HG03135 (cell line): ENCODE results near the gene TGFBR3L.
"Not testable (repeated sequence)": the region's sequence is repeated elsewhere in the genome, so short reads cannot be mapped to it uniquely, and the experiment has no call there.

Experiments used
- ATAC-seq: cut with Tn5 transposase; IDR thresholded peaks from one replicate; pipeline ENCODE4 v1.9.1; 2021; ENCODE audit warnings: mild to moderate bottlenecking, moderate library complexity; ENCODE audit not compliant: unreplicated experiment

Gene TGFBR3L

DNA sequence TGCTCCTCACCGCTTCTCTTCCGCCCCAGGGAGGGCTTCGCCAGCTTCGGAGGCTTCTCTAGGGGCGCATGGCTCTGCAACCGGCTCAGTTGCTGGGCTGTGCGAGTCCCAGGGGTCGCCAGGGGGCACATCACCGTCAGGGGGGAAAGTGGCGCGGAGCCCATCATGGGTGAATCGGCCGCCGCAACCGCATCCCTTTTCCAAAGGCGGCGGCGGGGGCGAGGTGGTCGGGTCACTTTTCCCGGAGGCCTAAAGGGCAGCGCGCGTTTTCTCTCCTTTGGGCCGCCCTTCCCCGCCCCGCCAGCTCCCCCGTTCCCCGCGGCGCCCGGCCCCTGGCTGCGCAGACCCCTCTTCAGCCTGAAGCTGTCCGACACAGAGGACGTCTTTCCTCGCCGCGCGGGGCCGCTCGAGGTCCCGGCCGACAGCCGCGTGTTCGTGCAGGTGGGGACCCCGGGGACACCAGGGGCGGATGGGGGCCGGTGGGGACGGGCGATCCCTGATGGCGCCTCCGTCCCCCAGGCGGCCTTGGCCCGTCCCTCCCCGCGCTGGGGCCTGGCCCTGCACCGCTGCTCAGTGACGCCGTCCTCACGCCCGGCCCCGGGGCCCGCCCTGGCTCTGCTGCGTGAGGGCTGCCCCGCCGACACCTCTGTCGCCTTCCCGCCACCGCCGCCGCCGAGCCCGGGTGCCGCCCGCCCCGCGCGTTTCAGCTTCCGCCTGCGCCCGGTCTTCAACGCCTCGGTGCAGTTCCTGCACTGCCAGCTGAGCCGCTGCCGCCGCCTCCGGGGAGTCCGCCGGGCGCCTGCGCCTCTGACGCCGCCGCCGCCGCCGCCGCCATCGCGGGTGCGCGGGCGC lies 1.7 kb downstream of the TGFBR3L start:
- no peak for ATAC-seq

DNA sequence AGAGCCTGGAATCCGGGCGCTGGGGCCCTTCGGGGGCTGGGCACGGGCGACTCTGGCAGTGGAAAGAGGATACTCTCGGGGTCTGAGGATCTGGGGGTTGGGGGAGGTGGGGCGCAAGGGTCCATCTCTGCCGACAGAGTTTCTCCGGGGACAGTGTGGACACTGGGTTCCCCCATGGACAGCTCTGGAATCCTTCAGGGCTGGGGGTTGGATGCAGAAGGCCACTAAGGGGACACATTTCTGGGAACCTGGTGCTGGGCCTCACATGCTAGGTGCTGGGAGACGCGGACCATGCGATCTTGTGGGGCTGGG lies 2.3 kb downstream of the TGFBR3L start:
- no peak for ATAC-seq

DNA sequence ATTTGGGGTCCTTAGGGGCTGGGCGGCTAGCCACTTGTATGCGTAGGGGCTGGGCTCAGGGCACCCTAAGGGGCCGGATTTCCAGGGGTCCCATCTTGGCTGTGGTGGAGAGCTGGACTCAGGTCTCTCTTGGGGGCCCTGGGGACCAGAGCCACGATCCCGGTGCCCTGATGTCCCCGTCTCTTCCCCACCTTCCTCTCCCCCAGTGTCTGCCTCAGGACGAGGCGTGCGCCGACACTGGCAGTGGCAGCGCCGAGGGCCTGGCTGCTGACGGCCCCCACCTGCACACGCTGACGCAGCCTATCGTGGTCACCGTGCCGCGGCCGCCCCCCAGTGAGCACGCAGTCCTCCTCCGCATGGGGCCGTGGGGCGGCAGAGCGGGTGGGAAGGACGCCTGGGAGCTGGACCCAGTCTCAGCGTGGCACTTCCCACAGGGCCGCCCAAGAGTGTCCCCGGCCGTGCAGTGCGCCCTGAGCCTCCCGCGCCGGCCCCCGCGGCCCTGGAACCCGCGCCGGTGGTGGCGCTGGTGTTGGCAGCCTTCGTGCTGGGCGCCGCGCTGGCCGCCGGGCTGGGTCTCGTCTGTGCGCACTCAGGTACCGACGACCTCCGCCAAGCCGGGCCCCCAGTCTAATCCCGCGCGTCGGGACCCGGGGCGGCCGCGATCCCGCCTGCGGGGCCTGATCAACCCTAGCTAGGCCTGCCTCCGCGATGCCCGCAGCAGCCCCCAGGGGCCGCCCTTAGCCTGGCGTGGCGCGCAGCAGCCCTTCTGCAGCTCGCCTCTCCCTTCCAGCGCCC lies 2.8 kb downstream of the TGFBR3L start:
- ATAC-seq: no peak

DNA sequence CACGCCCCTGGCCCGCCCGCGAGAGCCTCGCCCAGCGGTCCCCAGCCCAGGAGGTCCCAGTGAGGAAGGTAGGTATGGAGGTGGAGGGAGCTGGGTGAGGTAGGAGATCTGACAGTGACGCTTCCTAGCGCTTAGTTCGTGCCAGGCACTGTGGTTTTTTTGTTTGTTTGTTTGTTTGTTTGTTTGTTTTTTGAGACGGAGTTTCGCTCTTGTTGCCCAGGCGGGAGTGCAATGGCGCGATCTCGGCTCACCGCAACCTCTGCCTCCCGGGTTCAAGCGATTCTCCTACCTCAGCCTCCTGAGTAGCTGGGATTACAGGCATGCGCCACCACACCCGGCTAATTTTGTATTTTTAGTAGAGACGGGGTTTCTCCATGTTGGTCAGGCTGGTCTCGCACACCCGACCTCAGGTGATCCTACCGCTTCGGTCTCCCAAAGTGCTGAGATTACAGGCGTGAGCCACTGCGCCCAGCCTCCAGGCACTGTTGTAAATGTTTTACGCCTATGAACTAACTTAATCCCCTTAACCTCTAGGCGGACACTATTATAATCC lies 3.5 kb downstream of the TGFBR3L start:
- not testable (repeated sequence) for ATAC-seq

DNA sequence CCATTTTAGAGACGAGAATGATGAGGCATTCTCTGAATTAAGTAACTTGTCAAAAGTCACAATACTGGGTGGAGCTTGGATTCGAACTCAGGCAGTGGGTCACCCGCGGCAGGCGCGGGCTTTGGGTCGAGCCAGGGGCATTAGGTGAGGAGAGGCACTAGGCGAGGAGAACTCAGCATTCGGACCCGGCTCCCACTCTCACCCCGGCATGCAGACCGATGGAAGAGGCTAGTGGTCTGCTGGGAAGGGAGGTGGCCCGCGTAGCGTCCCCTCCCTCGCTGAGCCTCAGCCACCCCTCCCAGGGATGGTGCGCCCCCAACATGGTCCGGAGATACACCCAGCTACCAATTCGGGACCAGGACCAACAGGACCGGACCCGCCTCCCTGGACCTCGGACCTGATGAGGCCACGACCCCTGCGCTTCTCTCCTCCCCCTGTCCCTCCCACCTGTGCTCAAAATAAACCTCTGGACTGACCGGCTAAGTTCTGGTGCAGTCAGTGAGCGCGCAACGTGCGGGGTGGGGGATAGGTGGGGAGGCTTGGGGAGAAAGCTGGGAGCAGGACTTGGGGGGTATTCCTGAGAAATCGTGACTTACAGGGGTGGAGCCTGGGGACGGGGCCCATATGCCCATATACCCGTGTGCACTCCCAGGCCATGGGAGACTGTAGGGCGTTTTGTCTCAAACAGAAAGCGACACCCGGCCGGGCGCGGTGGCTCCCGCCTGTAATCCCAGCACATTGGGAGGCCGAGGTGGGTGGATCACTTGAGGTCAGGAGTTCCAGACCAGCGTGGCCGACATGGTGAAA lies 4.2 kb downstream of the TGFBR3L start:
- no peak for ATAC-seq

DNA sequence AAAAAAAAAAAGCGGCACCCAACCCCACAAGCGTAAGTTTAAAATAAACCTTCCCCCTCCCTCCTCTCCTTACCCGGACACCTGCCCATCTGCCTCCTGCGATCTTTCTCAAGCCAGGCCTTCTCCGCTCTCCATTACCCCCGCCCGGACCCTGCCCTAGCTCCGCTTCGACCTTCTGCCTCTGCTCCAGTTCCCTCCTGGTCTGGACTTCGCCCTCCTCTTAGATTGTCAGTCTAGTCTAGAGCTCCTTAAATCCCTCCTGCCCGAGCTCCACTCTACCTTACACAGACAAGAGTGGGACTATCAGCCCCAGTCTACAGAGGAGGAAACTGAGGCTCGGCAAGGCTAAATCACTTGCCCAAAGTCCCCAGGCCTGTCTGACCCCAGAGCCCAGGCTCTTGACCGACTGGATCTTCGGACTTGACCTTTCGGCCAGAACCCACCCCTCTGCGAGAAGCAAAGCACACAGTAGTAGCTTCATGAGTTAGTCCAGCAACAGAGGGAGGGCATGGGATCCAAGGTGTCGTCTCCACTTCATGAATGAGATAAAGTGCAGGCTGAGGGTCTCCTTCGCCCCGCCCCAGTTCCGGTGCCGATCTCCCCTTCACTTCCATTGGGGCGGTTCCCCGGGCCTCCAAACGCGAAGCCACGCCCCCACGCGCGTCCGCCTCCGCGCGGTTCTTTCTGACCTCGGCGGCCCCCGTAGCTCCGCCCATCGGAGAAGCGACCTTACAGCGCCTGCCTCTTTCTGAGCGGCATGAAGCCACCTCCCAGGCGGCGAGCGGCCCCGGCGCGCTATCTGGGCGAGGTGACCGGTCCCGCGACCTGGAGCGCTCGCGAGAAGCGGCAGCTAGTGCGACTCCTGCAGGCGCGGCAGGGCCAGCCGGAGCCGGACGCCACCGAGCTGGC lies 5.2 kb downstream of the TGFBR3L start, which contains the start of gene SNAPC2:
Gene SNAPC2, plus strand, starts transcription at position 729 of the 909 bp plus-strand sequence. Its CDS starts 29 bp downstream, at position 758.
- peak; percentile 59 for ATAC-seq

DNA sequence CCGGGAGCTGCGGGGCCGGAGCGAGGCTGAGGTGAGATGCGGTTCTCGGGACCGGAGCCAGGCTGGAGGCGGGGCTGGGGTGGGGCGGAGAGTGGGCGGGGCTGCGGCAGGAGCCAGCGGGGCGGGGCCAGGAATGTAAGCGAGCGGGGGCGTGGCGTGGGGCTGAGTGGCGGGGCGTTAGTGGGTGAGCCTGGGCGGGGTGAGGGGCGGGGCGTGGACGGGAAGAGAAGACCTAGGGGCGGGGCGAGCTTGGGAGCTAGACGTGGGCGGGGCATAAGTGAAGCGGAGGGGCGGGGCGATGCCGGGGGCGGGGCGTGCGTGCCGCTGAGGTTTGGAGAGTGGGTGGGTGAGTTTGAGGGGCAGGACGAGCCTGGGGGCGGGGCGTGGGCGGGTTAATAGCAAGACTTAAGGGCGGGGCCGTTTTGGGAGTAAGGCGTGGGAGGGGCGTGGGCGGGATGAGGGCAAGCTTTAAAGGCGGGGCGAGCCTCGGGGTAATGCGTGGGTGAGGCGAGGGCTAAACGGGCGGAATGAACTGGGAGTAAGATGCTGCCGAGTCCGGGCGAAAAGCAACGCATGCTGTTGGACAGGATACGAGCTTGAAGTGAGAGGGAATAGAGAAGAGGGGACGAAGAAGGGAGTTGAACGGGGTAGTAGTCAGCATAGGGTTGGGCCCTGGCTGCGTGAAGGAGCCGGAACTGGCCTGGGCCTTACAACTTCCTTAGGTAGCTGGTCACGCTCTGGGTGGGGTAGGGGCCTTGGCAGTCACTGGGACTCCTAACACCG lies 6.1 kb downstream of the TGFBR3L start:
- peak; percentile 36 for ATAC-seq

DNA sequence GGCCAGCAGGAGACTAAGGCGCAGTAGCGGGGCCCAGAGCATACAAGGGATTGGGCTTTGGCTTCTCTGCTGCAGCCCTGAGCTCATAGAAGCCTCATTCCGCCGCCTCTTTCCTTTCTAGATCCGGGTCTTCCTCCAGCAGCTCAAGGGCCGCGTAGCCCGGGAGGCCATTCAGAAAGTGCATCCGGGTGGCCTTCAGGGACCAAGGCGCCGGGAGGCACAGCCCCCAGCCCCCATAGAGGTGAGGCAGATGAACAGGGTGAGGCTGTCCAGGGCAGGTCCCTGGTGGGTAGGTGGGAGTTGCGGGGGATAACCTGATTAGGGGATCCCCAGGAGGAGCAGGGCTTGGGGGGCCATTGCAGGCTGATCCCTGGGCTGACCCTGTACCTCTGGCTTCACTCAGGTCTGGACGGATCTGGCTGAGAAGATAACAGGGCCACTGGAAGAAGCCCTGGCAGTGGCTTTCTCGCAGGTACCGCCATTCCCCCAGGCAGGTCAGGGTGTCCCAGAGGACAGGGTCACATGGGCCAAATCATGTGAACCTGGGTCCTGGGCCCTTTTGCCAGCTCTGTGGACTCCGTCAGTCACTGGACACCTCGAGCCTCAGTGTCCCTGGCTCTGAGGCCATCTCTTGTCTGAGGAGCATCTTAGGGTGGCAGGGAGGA lies 6.8 kb downstream of the TGFBR3L start:
- ATAC-seq: no peak

DNA sequence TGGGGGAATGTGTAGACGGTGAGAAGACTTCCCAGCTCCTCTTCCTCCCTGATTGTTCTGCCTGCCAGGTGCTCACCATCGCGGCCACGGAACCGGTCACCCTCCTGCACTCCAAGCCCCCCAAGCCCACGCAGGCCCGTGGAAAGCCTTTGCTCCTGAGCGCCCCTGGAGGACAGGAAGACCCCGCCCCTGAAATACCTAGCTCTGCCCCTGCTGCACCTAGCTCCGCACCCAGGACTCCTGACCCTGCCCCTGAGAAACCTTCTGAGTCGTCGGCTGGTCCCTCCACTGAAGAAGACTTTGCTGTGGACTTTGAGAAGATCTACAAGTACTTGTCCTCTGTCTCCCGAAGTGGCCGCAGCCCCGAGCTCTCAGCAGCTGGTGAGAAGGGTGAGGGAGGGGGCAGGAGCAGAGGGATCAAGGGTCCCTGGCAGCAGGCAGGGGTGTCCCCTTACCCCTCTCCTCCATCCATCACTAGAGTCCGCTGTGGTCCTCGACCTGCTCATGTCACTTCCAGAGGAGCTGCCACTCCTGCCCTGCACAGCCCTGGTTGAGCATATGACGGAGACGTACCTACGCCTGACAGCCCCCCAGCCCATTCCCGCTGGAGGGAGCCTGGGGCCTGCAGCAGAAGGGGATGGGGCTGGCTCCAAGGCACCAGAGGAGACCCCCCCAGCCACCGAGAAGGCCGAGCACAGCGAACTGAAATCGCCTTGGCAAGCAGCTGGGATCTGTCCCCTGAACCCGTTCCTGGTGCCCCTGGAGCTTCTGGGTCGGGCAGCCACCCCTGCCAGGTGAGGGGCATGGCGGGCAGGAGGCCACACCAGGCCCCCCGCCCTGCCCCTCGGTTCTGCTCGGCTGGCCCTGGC lies 7.6 kb downstream of the TGFBR3L start:
- no peak for ATAC-seq

DNA sequence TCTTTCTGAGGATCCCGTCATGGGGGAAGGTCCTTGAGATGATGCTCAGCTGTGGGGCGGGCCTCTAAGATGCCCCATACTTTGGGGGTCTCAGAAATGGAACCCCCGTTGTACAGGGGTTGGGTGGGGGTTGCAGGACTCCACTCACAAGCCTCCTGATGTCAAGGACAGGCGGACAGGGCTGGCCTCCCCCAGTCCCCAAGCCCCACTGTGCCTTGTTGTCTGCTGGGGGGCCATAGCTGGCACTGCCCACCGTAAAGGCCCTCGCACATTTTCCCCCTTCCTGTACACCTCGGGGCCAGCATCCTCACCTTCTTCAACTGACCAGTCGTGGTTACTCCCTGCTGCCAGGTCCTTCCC lies 8.2 kb downstream of the TGFBR3L start:
- ATAC-seq: no peak

DNA sequence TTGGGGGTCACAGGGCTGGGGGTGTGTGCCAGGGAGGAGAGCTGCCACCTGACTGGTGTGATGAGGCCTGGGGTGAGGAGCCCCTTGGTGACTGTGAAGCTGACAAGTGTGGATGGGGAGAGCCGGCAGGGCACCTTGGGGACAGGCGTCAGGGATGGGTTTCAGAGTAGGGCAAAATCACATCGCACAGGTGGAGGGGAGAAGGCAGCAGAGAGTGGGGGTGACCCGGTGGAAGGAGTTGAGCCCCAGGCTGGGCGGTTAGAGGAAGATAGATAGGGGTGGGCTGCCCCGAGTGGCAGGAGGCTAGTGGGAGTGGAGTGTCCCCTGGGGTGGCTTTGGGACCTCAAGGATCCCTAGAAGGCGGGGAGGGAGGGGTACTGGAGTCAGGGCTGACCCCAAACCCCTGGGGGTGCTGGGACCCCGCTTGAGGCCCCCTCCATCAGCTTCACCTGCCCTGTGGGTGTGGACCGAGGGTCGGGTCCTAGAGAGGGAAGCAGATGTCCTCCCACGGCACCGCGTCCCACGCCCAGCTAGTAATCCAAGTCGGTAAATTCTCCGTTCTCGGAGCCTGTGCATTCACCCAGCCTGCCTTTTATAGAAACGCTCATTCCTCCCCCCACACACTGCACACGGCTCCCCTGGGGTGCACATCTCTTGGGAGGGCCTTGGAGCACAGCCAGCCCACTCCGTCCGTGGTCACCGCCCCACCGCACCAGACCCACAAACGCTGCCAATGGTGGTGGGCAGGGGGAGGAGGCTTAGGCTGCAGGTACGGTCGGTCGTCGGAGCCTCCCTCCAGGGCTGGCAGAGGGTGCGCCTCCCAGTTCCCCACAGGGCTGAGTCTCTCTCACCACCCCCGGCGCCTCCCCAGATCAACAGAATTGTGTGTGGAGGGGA lies 8.9 kb downstream of the TGFBR3L start:
- ATAC-seq: no peak

DNA sequence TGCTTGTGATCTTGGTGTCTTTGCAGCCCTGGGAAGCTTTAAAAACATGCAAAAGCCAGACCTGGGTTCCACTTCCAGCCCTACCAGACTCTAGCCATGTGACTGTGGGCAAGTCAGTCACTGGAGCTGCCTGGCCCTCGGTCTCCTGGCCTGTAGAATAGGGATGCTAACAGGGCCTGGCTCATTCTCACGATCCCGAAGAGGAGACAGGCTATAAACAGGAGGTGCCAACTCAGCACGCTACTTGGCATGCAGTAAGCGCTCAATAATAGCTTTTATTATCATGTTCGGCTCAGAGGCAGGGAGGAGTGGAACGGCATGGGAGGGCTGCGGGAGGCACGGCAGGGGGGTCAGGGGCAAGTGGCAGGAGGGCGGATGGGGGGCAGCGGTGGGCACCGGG lies 9.6 kb downstream of the TGFBR3L start:
- ATAC-seq: no peak

DNA sequence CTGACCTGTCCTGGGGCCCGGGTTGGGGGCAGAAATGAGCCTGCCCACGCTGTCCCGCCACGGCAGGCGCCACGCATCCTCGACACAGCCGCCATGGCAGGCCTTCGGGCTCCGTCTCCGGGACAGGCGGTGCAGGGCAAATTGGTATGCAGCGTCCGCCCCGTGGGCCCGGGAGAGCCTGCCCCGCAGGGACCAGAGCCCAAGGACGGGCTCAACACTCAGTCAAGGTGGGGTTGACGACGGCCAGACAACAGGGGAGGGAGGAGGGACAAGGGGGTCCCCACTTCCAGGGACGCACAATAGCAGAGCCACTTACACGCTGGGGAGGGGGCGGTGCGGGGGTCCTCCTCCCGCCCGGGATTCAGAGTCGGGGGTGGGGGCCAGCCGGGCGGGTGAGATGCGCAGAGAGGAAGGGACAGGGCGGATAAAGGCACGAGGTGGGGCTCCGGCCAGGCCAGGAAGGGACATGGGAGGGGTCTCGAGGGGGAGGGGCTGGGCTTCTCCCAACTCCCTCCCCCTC lies 10.1 kb downstream of the TGFBR3L start:
- ATAC-seq: no peak

DNA sequence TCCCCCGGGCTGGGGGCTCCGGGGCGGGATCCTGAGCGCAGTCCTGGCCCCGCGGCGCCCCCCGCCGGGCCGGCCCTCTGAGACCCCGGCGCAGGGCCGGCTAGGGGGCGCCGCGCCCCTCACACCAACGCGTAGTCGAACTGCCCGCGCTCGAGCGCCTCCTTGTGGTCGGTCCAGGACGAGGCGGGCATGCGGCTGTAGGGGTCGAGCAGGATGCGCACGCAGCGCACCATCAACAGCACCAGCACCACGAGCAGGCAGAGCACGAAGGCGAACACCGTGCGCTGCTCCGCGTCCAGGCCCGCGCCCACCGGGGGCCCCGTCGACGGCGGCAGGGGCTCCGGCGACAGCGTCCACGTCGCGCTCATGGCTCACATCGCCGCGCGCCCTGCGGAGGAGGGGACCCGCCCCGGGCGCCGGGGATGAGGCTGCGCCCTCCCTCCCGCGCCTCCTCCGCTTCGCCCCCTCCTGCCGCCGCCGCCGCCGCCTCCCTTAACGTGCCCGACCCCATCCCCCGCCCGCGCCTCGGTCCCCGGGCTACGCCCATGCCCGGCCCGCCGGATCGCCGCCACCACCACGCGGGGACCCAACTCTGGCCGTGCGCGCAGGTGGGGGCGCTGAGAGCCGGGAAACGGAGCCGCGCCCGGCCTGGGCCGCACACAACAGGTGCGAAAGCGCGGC lies 10.7 kb downstream of the TGFBR3L start:
- ATAC-seq: no peak

DNA sequence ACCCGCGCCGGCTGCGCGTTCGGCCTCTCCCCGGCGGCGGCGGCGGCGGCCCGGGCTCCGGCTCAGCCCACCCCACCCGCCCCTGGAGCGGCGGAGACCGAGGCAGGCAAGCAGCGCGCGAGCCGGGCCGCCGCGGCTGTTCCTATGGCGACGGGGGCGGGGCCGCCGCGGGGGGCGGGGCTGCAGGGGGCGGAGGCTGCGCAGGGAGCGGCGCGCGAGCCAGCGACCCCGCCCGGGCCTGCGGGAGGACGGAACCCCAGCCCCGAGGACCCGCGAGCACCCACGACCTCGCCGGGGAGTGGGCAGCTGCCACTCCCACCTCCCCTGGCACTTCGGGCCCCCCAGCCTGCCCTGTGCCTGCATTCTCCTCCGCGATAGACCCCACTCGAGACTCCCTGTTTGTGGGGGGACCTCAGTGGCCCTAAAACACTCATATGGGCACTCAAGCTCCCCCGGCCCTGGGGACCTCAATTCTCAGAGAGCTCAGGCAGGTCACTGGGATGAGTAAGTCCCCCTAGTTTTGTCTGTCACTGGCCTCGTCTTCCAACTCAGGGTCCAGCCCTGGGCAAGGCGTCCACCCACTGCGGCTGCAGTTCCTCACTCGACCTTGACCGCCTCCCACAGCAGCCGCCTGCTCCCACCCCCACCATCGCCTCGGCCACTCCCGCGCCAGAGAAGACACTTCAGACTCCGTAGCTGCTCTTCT lies 11.5 kb downstream of the TGFBR3L start, which contains the start of gene CTXN1:
Gene CTXN1, minus strand, starts transcription at position 115 of the 706 bp plus-strand sequence. CDS start 597 bp downstream, outside the sequence.
- no peak for ATAC-seq
